ENCODE results near the gene FARSB.
A peak's percentile ranks its signal among the peaks of the same experiment; 100 is the strongest.
"Not testable (repeated sequence)": the region's sequence is repeated elsewhere in the genome, so short reads cannot be mapped to it uniquely, and the experiment has no call there.

FARSB gene

DNA sequence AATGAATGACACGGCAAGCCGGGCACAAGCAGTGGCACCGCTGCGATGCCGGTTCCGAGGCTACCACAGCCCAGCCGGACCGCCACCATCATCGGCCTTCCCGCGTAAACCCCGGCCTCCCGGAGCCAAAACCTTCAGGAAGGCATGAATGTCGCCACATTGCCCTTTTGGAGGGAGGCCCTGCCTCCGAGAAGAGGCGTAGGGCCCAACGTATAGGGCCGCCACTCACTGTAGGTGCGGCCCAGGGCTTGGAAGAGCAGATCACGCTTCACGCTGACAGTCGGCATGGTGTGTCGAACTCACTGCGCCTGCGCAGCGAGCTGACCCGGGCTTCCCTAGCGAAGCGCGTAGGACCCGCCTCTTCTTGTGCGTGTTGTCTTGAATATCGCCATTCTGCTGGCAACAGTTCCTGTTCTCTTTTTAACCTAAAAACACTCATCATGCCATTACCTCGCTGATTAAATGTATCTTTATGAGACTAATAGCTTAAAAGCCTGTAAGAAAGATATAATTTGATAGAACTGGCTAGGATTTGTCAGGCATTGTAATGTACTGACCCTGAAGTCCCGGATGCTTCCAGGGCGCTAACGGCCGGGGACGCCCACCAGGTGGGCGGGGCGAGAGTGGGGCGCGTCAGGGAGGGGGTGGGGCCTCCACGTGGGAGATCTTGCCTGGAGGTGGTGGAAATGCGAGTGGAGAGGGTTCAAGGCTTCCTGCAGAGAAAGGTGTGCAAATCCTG is at the start of gene FARSB:
FARSB (minus strand) TSS at position 306 of the 739 bp plus-strand sequence; CDS start at position 287, 19 bp downstream.
- H3K27ac ChIP-seq: peak within 1 kb of the TSS; percentile 87
- peak; percentile 86 for DNase-seq (ENCODE audit: low read depth, low spot score)

DNA sequence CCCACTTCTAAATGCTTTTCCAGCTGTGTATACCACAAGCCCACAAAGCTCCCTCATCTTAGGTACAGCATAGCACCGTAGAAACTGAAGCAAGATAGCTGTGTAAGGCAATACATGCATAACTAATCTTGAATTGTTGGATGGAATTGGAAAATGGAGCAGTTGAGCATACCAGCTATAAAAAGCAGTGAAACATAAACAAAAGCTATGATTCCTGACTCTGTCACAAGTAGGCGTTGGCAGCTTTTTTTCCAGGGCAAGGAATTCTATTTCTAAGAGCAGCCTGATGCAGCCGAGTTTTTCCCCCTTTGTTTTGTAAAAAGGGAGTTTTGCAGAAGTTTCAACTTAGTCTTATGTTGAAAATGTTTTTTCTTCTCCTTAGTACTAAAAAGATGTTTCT is 48.0 kb upstream of the FARSB start:
- no peak overlapping the region for H3K27ac ChIP-seq
- no peak for DNase-seq (ENCODE audit: low read depth, low spot score)

DNA sequence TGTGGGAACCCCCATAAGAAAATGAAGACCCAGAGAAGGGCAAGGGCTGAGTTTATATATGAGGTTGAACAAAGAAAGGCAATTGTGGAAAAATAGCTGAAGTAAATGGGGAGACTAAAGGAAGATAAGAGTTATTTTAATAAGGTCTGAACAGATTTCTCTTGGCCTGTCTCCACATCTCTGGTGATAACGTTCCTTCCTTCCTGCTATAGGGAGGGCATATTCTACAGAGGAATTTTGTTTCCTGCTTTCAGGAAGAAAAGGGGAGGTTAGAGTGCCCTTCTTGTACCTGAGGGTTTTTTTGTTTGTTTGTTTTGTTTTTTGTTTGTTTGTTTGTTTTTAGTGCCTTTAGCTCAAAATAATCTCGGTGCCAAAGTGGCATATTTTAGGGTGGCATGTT is 47.2 kb upstream of the FARSB start:
- no peak overlapping the region for H3K27ac ChIP-seq
- no peak for DNase-seq (ENCODE audit: low read depth, low spot score)

GRCh38 chr2:222701721-222702131 is 45.8 kb upstream of the FARSB start:
- DNase-seq (ENCODE audit: low read depth, low spot score): no peak

GRCh38 chr2:222701233-222701632 is 45.3 kb upstream of the FARSB start:
- no peak for DNase-seq (ENCODE audit: low read depth, low spot score)
- no peak overlapping the region for H3K27ac ChIP-seq

More at GRCh38 chr2:222701721-222702131, 45.8 kb upstream of the FARSB start:
- H3K27ac ChIP-seq: no peak overlapping the region

- no peak for DNase-seq (ENCODE audit: low read depth, low spot score)
- no peak overlapping the region for H3K27ac ChIP-seq
Observed at GRCh38 chr2:222698276-222698675, 42.4 kb upstream of the FARSB start.

GRCh38 chr2:222693837-222694236 is 37.9 kb upstream of the FARSB start:
- DNase-seq (ENCODE audit: low read depth, low spot score): no peak

GRCh38 chr2:222693413-222693812 is 37.5 kb upstream of the FARSB start:
- not testable (repeated sequence) for DNase-seq (ENCODE audit: low read depth, low spot score); H3K27ac ChIP-seq

More at GRCh38 chr2:222693837-222694236, 37.9 kb upstream of the FARSB start:
- no peak overlapping the region for H3K27ac ChIP-seq

- DNase-seq (ENCODE audit: low read depth, low spot score): no peak
- H3K27ac ChIP-seq: no peak overlapping the region
Observed at GRCh38 chr2:222690564-222691200, 34.8 kb upstream of the FARSB start.

GRCh38 chr2:222689322-222689721 is 33.4 kb upstream of the FARSB start:
- no peak overlapping the region for H3K27ac ChIP-seq
- DNase-seq (ENCODE audit: low read depth, low spot score): no peak

GRCh38 chr2:222688917-222689316 is 33.0 kb upstream of the FARSB start:
- no peak overlapping the region for H3K27ac ChIP-seq
- DNase-seq (ENCODE audit: low read depth, low spot score): no peak

GRCh38 chr2:222686086-222686750 is 30.3 kb upstream of the FARSB start:
- no peak overlapping the region for H3K27ac ChIP-seq
- DNase-seq (ENCODE audit: low read depth, low spot score): no peak

- no peak for DNase-seq (ENCODE audit: low read depth, low spot score)
- no peak overlapping the region for H3K27ac ChIP-seq
Observed at GRCh38 chr2:222683805-222684204, 27.9 kb upstream of the FARSB start.

DNA sequence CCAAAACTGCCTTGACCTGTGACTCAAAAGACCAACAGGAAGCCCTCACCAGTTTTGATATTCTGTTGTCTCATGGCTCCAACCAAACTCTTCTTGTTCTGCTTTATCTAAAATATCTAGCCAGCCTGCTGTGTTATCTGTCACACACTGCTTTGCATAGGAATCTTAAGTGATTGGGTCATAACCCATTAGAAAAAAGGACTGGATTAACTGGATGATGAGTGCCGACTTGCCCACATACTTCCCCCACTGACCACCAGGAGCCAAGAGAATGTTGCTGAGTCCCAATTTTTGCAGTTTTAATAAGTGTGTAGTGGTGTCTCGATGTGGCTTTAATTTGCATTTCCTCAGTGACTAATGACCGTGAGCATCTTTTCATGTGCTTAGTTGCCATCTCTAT is 22.1 kb upstream of the FARSB start:
- no peak overlapping the region for H3K27ac ChIP-seq
- no peak for DNase-seq (ENCODE audit: low read depth, low spot score)

GRCh38 chr2:222673883-222674282 is 18.0 kb upstream of the FARSB start:
- H3K27ac ChIP-seq: no peak overlapping the region
- DNase-seq (ENCODE audit: low read depth, low spot score): no peak

GRCh38 chr2:222673273-222673672 is 17.4 kb upstream of the FARSB start:
- H3K27ac ChIP-seq: no peak overlapping the region
- DNase-seq (ENCODE audit: low read depth, low spot score): no peak

GRCh38 chr2:222672068-222672401 is 16.1 kb upstream of the FARSB start:
- DNase-seq (ENCODE audit: low read depth, low spot score): no peak
- no peak overlapping the region for H3K27ac ChIP-seq

GRCh38 chr2:222671259-222672067 is 15.6 kb upstream of the FARSB start, which contains the start of gene MOGAT1:
Gene MOGAT1, plus strand, starts transcription at chr2:222671658. Its CDS starts 128 bp downstream, at chr2:222671786.
- DNase-seq (ENCODE audit: low read depth, low spot score): no peak

GRCh38 chr2:222670191-222671038 is 14.5 kb upstream of the FARSB start:
- DNase-seq (ENCODE audit: low read depth, low spot score): no peak
- no peak overlapping the region for H3K27ac ChIP-seq

More at GRCh38 chr2:222671259-222672067, 15.6 kb upstream of the FARSB start, which contains the start of gene MOGAT1:
- H3K27ac ChIP-seq: no peak within 1 kb of the TSS
